CD14-positive monocyte (primary cell): Measurements from ENCODE around the gene VEPH1. TPM values are rescaled to one million over a fixed set of nuclear protein-coding genes. Genes with fewer than 3 reads are reported as not detected.

Experiments
- DNase-seq, 3 donors: peaks; one replicate each; pipeline ENCODE4 v3.0.0-alpha.2; 2011 to 2022
- H2AFZ ChIP-seq: 2 replicates; pipeline ENCODE4 v1.6.0; 2012; ENCODE audit warnings: mild to moderate bottlenecking, low read depth, low read length, inconsistent platforms; ENCODE audit not compliant: insufficient read depth, poor library complexity, severe bottlenecking
- H3K27ac ChIP-seq, 2 donors: 1 replicate in 1 of 2; 2 replicates in 1 of 2; pipeline ENCODE4 v1.5.1; 2012 to 2013; ENCODE audit warnings: low read length in 2 of 2, control low read depth in 1 of 2, inconsistent platforms in 1 of 2, low read depth in 1 of 2, mild to moderate bottlenecking in 1 of 2
- H3K27me3 ChIP-seq, 2 donors: one replicate each; pipeline versions ENCODE4 v1.6.0 to v1.6.1; 2011 to 2013; ENCODE audit warnings: low read length in 2 of 2; ENCODE audit not compliant: control insufficient read depth in 2 of 2, insufficient read depth in 2 of 2
- H3K36me3 ChIP-seq, 2 donors: replicated peaks in 1 of 2; 1 replicate in 1 of 2; 2 replicates in 1 of 2; pipeline versions ENCODE4 v1.5.1 to v1.6.1; 2012 to 2013; ENCODE audit warnings: low read length in 2 of 2, control low read depth in 1 of 2, inconsistent platforms in 1 of 2, mild to moderate bottlenecking in 1 of 2; ENCODE audit not compliant: insufficient read depth in 2 of 2, control insufficient read depth in 1 of 2
- H3K4me1 ChIP-seq, 2 donors: 1 replicate in 1 of 2; 2 replicates in 1 of 2; pipeline versions ENCODE4 v1.5.1 to v1.6.1; 2012 to 2013; ENCODE audit warnings: low read length in 2 of 2, control low read depth in 1 of 2, inconsistent platforms in 1 of 2, mild to moderate bottlenecking in 1 of 2, moderate library complexity in 1 of 2; ENCODE audit not compliant: insufficient read depth in 2 of 2, control insufficient read depth in 1 of 2
- H3K4me2 ChIP-seq: replicated peaks from 2 replicates; pipeline ENCODE3; 2012; ENCODE audit warnings: low read length, moderate library complexity, mild to moderate bottlenecking; ENCODE audit not compliant: poor library complexity, severe bottlenecking; ENCODE audit errors: extremely low read depth
- H3K4me3 ChIP-seq, 3 experiments: fragments of 200-600 bp in 1 of 3; sonication (generic) in 1 of 3; replicated peaks in 1 of 3; 1 replicate in 2 of 3; 2 replicates in 1 of 3; pipeline ENCODE4 v1.5.1; 2011 to 2013; ENCODE audit warnings: low read length in 3 of 3, mild to moderate bottlenecking in 3 of 3, control low read depth in 2 of 3, low read depth in 2 of 3, inconsistent platforms in 1 of 3, moderate library complexity in 1 of 3
- H3K79me2 ChIP-seq: 2 replicates; pipeline ENCODE4 v1.6.0; 2012; ENCODE audit warnings: mild to moderate bottlenecking, control low read depth, inconsistent platforms, low read length, moderate library complexity; ENCODE audit not compliant: insufficient read depth
- H3K9ac ChIP-seq: 2 replicates; pipeline ENCODE4 v1.6.0; 2017; ENCODE audit warnings: low read length, mild to moderate bottlenecking; ENCODE audit not compliant: insufficient read depth, poor library complexity, severe bottlenecking
- H3K9me3 ChIP-seq, 2 donors: replicated peaks in 1 of 2; 1 replicate in 1 of 2; 2 replicates in 1 of 2; pipeline versions ENCODE4 v1.5.1 to v1.6.1; 2012 to 2013; ENCODE audit warnings: low read length in 2 of 2, control low read depth in 1 of 2; ENCODE audit not compliant: control insufficient read depth in 1 of 2, insufficient read depth in 1 of 2
- H4K20me1 ChIP-seq: 2 replicates; pipeline ENCODE4 v1.6.0; 2012; ENCODE audit warnings: mild to moderate bottlenecking, low read length, control low read depth, moderate library complexity; ENCODE audit not compliant: insufficient read depth
- H3K27ac Mint-ChIP-seq, 7 donors: one replicate each; pipeline ENCODE4 v1.8.0; 2020; ENCODE audit warnings: mild to moderate bottlenecking in 7 of 7, mixed read lengths in 7 of 7, moderate library complexity in 6 of 7, inconsistent platforms in 2 of 7
- H3K27me3 Mint-ChIP-seq, 3 donors: one replicate each; pipeline ENCODE4 v1.8.0; 2021 to 2022; ENCODE audit warnings: low read depth in 3 of 3, mild to moderate bottlenecking in 3 of 3, mixed read lengths in 3 of 3, moderate library complexity in 3 of 3, inconsistent platforms in 1 of 3
- H3K36me3 Mint-ChIP-seq, 2 donors: one replicate each; pipeline ENCODE4 v1.8.0; 2020; ENCODE audit warnings: mixed read lengths in 2 of 2, inconsistent platforms in 1 of 2, mild to moderate bottlenecking in 1 of 2
- H3K4me1 Mint-ChIP-seq: one replicate; pipeline ENCODE4 v1.8.0; 2020; ENCODE audit warnings: mild to moderate bottlenecking, mixed read lengths
- H3K4me3 Mint-ChIP-seq, 2 donors: one replicate each; pipeline ENCODE4 v1.8.0; 2020; ENCODE audit warnings: mild to moderate bottlenecking in 2 of 2, mixed read lengths in 2 of 2, moderate library complexity in 1 of 2
- H3K9me3 Mint-ChIP-seq, 7 donors: one replicate each; pipeline ENCODE4 v1.8.0; 2020 to 2022; ENCODE audit warnings: mixed read lengths in 7 of 7, mild to moderate bottlenecking in 6 of 7, moderate library complexity in 6 of 7, inconsistent platforms in 2 of 7
- WGBS: methylation state at CpG from one replicate; pipeline ENCODE4 v1.1.5; 2013; ENCODE audit warnings: missing lambda C conversion rate; ENCODE audit not compliant: insufficient coverage; 5-methylcytosine and 5-hydroxymethylcytosine counted together
- intact Hi-C, 2 donors: fragments of 100-400 bp; cut with micrococcal nuclease; formaldehyde crosslinking; loops; one replicate each; pipeline versions ENCODE4 v1.15.0 to v1.15.1; 2023
- polyA plus RNA-seq, 3 donors: library from polyadenylated mRNA; depleted of rRNA in 1 of 3; unstranded in 2 of 3; stranded (reverse) in 1 of 3; fragments of 300-500 nt in 2 of 3; fragments of >200 nt in 1 of 3; fragmentation: Illumina TruSeq in 2 of 3; gene quantifications; 1 replicate in 2 of 3; 2 replicates in 1 of 3; pipeline ENCODE4 v1.2.3, GENCODE V29; 2012 to 2021
- TF ChIP-seq, protein P1 (sequence below): fragments of 200-600 bp; IDR thresholded peaks from one replicate; pipeline ENCODE4 v1.8.0; 2022; ENCODE audit warnings: antibody characterized with exemption, mild to moderate bottlenecking

The VEPH1 gene
- polyA plus RNA-seq, 3 donors, result 0.44 TPM; not detected in 2

DNA sequence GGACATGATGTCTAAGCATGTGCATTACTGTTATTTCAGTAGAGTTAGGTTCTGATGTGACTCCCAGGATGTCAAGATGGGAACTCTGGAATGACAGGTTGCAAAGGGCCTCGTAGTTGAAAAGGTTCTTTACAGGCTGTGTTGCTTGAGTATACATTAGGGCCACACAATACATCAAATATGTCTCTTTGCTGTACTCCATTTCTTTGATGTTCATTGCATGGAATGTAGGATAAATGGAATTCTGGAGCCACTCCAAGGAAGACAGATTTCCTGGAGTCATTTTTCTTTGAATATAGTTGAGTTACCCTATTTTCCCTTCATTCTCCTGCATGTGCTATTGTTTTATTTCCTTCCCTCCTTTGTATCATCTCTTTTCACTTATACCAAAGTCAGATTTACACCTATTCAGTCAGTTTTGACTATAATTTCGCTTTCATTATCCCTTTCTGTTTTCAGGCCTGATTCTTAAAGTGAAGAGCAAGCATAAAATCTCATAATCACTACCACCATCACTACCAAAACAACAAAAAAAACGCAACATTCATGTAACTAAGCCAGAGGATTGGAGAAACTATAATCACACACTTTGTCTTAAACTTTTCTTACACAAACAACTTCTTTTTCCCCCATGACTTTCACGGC, 127.8 kb downstream of the VEPH1 start:
- Mint-ChIP-seq H3K27me3 (peaks cover 0 to 1% (median 0%) of the 10 kb centered on the region in 3 donors), H3K4me1 (no peaks in the 10 kb centered on the region), H3K4me3 (no peak overlapping the region), H3K27ac (no peak overlapping the region), H3K36me3 (no peaks in the 10 kb centered on the region), H3K9me3 (peaks cover 0 to 2% (median 0%) of the 10 kb centered on the region in 7 donors)
- H3K79me2 ChIP-seq, result no peaks in the 10 kb centered on the region
- WGBS, result 100% methylated on average over 3 of the region's 4 CpGs
- no peak overlapping the region for H2AFZ ChIP-seq
- no peaks in the 10 kb centered on the region for H3K36me3 ChIP-seq
- intact Hi-C loops, result no loop called here
- no peak overlapping the region for H3K9ac ChIP-seq
- no peaks in the 10 kb centered on the region for H4K20me1 ChIP-seq
- no peak for DNase-seq
- no peaks in the 10 kb centered on the region for H3K27me3 ChIP-seq
- H3K9me3 ChIP-seq, result no peaks in the 10 kb centered on the region
- no peak overlapping the region for H3K27ac ChIP-seq
- H3K4me2 ChIP-seq, result no peak overlapping the region
- TF ChIP-seq, protein P1, sequence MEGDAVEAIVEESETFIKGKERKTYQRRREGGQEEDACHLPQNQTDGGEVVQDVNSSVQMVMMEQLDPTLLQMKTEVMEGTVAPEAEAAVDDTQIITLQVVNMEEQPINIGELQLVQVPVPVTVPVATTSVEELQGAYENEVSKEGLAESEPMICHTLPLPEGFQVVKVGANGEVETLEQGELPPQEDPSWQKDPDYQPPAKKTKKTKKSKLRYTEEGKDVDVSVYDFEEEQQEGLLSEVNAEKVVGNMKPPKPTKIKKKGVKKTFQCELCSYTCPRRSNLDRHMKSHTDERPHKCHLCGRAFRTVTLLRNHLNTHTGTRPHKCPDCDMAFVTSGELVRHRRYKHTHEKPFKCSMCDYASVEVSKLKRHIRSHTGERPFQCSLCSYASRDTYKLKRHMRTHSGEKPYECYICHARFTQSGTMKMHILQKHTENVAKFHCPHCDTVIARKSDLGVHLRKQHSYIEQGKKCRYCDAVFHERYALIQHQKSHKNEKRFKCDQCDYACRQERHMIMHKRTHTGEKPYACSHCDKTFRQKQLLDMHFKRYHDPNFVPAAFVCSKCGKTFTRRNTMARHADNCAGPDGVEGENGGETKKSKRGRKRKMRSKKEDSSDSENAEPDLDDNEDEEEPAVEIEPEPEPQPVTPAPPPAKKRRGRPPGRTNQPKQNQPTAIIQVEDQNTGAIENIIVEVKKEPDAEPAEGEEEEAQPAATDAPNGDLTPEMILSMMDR, result no peak
- H3K4me1 ChIP-seq, result no peaks in the 10 kb centered on the region
- H3K4me3 ChIP-seq, result no peak overlapping the region

GRCh38 chr3:157374933-157375332, 128.3 kb downstream of the VEPH1 start:
- no peaks in the 10 kb centered on the region for H3K79me2 ChIP-seq
- H3K27ac ChIP-seq, result no peak overlapping the region
- no peaks in the 10 kb centered on the region for H3K27me3 ChIP-seq
- no peak overlapping the region for H3K4me3 ChIP-seq
- Mint-ChIP-seq H3K4me1 (no peaks in the 10 kb centered on the region), H3K9me3 (peaks cover 0 to 1% (median 0%) of the 10 kb centered on the region in 7 donors), H3K4me3 (no peak overlapping the region), H3K27ac (no peak overlapping the region), H3K27me3 (peaks cover 0 to 3% (median 0%) of the 10 kb centered on the region in 3 donors), H3K36me3 (no peaks in the 10 kb centered on the region)
- H2AFZ ChIP-seq, result no peak overlapping the region
- TF ChIP-seq, protein P1, result no peak
- 100% methylated on average over 1 of the region's 3 CpGs for WGBS
- H3K36me3 ChIP-seq, result no peaks in the 10 kb centered on the region
- intact Hi-C loops, result no loop called here
- H3K9ac ChIP-seq, result no peak overlapping the region
- no peak for DNase-seq
- H3K4me2 ChIP-seq, result no peak overlapping the region
- H3K9me3 ChIP-seq, result no peaks in the 10 kb centered on the region
- no peaks in the 10 kb centered on the region for H4K20me1 ChIP-seq
- no peaks in the 10 kb centered on the region for H3K4me1 ChIP-seq
